ENCODE results near the gene LIFR. TPM values are rescaled to one million over a fixed set of nuclear protein-coding genes. Genes with fewer than 3 reads are reported as not detected.

Gene LIFR
- total and polyA plus RNA-seq, 2 of the 4 experiments (the other 2 are of a cell fraction) = 1.9 to 10.4 TPM

DNA sequence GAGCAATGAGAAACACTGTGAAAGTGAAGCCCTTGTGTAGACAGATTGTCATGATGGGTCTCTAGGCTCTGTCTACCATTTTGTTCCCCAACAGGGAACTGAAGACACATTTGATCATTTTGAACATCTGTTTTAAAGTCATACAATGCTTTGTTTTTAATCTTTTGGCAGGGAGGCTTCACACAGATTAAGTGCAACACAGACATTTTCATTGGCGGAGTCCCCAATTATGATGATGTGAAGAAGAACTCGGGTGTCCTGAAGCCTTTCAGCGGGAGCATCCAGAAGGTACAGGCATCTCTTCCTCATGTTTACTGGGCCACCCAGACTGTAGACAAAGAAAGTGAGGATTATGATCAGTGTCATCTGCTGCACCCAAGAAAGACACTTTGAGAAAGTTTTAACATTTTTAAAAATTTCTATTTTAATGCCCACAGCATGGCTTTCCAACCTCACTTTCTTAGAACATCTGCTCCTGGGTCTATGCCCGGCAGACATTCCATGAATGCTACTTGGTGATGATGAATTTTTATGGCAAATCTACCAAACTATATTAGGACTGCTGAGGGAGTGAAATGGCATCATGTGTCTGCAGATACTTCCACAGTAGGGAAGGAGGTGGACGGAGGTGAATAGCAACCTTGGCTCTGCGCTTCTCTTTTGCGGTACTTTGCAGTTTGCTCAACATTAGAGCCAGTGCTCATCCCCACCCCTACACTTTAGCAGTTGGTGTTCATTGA, 121.3 kb downstream of the LIFR start:
- H2BK120ac ChIP-seq (ENCODE audit: low read depth, low read length) = peak overlapping the region; percentile 13; the same call in 1 of the 2 replicates
- H3K56ac ChIP-seq (ENCODE audit: extremely low read depth, insufficient read depth, low read length) = no peak overlapping the region
- no peak overlapping the region; the same call in 1 of the 2 replicates for H3K18ac ChIP-seq (ENCODE audit: low read depth, low read length)
- peaks cover 11% of the 10 kb centered on the region for H3K9me1 ChIP-seq (ENCODE audit: insufficient read depth, low read length)
- no peak overlapping the region for H3K4me3 ChIP-seq (ENCODE audit: insufficient read depth, low read depth, low read length)
- intact Hi-C loops (cut with micrococcal nuclease) = no loop called here
- in situ Hi-C loops (cut with MboI; ENCODE audit: low sequenced_read_pairs) = loop anchor here (5.0 kb wide), 1 partner anchor 372 kb away; no protein-coding TSS in a partner anchor
- WGBS, 2 experiments (ENCODE audit: extremely low coverage in 2 of 2, insufficient read length in 1 of 2) = no CpG with 5 or more reads among the region's 7 CpGs
- POLR2A ChIA-PET (ENCODE audit: unreplicated experiment) = no interaction called here
- dilution Hi-C loops (cut with HindIII; ENCODE audit: low sequenced_read_pairs, unreplicated experiment) = no loop called here
- no peak overlapping the region for H3K9ac ChIP-seq (ENCODE audit: low read depth, low read length)
- H2AFZ ChIP-seq (replicated peaks; ENCODE audit: low read length, poor library complexity) = peak overlapping the region; percentile 40
- no peaks in the 10 kb centered on the region for H3K79me1 ChIP-seq (ENCODE audit: low read depth in 1 of 2, low read length in 2 of 2)
- no peak overlapping the region for H3K4ac ChIP-seq (ENCODE audit: low read depth, low read length)
- no TSS peak for BruUV-seq (replicated peaks)
- H3K36me3 ChIP-seq (ENCODE audit: control insufficient read depth, insufficient read depth, low read length) = no peaks in the 10 kb centered on the region
- H3K14ac ChIP-seq (replicated peaks; ENCODE audit: low read depth, low read length) = peak overlapping the region; percentile 44
- H2AK9ac ChIP-seq (replicated peaks; ENCODE audit: low read depth, low read length, poor library complexity) = no peak overlapping the region
- ATAC-seq (ENCODE audit: low read depth) (peak; percentile 21), DNase-seq (peak; percentile 48)
- H2BK20ac ChIP-seq (ENCODE audit: low read depth, low read length) = no peak overlapping the region
- no peak overlapping the region for H4K91ac ChIP-seq (ENCODE audit: insufficient read depth, low read depth, low read length)
- no peak overlapping the region for H3K27ac ChIP-seq (ENCODE audit: insufficient read depth, low read length)
- CTCF ChIA-PET = interaction anchor here (1.1 to 2.5 kb wide), 2 partner anchors 52 to 375 kb away, joined by 4 to 9 read pairs; no protein-coding TSS in a partner anchor
- no peak overlapping the region for H2BK15ac ChIP-seq (ENCODE audit: low read depth, low read length)
- peaks cover 24% of the 10 kb centered on the region for H3K4me1 ChIP-seq (ENCODE audit: control insufficient read depth, insufficient read depth, low read length)
- peaks cover 6% of the 10 kb centered on the region for H3K27me3 ChIP-seq (ENCODE audit: control insufficient read depth, insufficient read depth, low read length)
- TF ChIP-seq SMC3 (IDR thresholded peaks at IDR 0.05; ENCODE audit: low read depth, low read length) (no peak), RAD21 (IDR thresholded peaks at IDR 0.05; ENCODE audit: low read length) (no peak), MXI1 (IDR thresholded peaks at IDR 0.05; ENCODE audit: borderline replicate concordance, low read depth, low read length) (no peak), FOS (IDR thresholded peaks at IDR 0.05; ENCODE audit: low read depth, low read length) (no peak), CEBPB (IDR thresholded peaks at IDR 0.05; ENCODE audit: low read depth, low read length) (no peak), NFE2L2 (IDR thresholded peaks at IDR 0.05; ENCODE audit: low read depth, low read length) (no peak)
- TF ChIP-seq, protein P1, sequence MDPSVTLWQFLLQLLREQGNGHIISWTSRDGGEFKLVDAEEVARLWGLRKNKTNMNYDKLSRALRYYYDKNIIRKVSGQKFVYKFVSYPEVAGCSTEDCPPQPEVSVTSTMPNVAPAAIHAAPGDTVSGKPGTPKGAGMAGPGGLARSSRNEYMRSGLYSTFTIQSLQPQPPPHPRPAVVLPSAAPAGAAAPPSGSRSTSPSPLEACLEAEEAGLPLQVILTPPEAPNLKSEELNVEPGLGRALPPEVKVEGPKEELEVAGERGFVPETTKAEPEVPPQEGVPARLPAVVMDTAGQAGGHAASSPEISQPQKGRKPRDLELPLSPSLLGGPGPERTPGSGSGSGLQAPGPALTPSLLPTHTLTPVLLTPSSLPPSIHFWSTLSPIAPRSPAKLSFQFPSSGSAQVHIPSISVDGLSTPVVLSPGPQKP (IDR thresholded peaks at IDR 0.05; ENCODE audit: borderline replicate concordance, low read depth, low read length) = no peak
- H4K8ac ChIP-seq (ENCODE audit: low read depth in 2 of 2, low read length in 2 of 2) = no peak overlapping the region
- peak overlapping the region; percentile 36; the same call in 1 of the 2 replicates for H2AK5ac ChIP-seq (ENCODE audit: low read depth, low read length)
- no peak overlapping the region for H4K5ac ChIP-seq (ENCODE audit: low read depth, low read length)
- H3K23ac ChIP-seq (ENCODE audit: low read depth, low read length) = no peak overlapping the region
- H3K4me2 ChIP-seq (ENCODE audit: low read depth, low read length) = no peak overlapping the region
- H3K9me3 ChIP-seq (ENCODE audit: control insufficient read depth, insufficient read depth, low read length) = no peaks in the 10 kb centered on the region
- no peak overlapping the region for H2BK5ac ChIP-seq (ENCODE audit: low read depth, low read length, poor library complexity, severe bottlenecking)
- H4K20me1 ChIP-seq (ENCODE audit: insufficient read depth, low read length) = peaks cover 6% of the 10 kb centered on the region; the same call in 1 of the 2 replicates
